ENCODE data around the gene GALNS. TPM values are rescaled to one million over a fixed set of nuclear protein-coding genes. Genes with fewer than 3 reads are reported as not detected.
"Not testable (repeated sequence)": the region's sequence is repeated elsewhere in the genome, so short reads cannot be mapped to it uniquely, and the experiment has no call there.

Gene GALNS
- total RNA-seq, 4 donors from 2014 or later, result 45.7 to 101 (median 75.6) TPM

DNA sequence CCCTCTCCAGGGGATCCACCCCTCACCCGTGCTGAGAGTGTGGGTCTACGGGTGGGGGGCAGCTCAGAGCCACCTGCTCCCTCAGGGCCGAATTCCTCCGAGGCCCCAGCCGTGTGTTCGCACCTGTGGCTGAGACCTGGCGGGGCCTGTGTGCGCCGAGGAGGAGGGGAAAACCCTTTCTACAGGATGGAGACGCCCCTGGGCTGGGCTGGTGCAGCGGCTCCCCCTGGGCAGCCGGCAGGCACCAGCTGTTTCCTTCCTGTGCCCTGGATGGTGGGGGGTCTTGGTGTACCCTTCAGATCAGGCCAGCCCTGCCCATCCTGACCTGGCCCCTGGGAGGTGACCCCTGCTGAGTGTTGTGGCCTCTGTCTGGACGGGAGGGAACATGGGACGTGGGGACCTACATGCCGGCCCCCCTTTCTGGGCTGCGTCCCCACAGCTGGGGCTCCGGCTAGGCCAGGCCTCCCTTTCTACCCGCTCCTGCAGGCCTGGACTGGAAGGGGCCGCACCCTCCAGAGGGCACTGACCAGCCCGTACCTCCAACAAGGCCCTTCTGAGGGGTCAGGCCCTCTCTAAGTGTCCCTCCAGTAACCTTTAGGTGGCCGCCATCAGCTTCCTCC lies 38.0 kb upstream of the GALNS start:
- intact Hi-C loops (cut with DNase I; ENCODE audit: low total_unique reads), result no loop called here
- Histone ChIP-seq H3K27ac (no peak overlapping the region), H3K9me3 (no peaks in the 10 kb centered on the region), H3K27me3 (no peaks in the 10 kb centered on the region), H3K36me3 (no peaks in the 10 kb centered on the region), H3K4me1 (no peaks in the 10 kb centered on the region), H3K4me3 (no peak overlapping the region)
- no peak for DNase-seq
- in situ Hi-C loops (cut with MboI; ENCODE audit: low pct_ligation_motif_present in 1 of 4, low pct_unique_long_range_greater_than_20kb in 1 of 4, low sequenced_read_pairs in 3 of 4), result no loop called here
- TF ChIP-seq, protein P1, sequence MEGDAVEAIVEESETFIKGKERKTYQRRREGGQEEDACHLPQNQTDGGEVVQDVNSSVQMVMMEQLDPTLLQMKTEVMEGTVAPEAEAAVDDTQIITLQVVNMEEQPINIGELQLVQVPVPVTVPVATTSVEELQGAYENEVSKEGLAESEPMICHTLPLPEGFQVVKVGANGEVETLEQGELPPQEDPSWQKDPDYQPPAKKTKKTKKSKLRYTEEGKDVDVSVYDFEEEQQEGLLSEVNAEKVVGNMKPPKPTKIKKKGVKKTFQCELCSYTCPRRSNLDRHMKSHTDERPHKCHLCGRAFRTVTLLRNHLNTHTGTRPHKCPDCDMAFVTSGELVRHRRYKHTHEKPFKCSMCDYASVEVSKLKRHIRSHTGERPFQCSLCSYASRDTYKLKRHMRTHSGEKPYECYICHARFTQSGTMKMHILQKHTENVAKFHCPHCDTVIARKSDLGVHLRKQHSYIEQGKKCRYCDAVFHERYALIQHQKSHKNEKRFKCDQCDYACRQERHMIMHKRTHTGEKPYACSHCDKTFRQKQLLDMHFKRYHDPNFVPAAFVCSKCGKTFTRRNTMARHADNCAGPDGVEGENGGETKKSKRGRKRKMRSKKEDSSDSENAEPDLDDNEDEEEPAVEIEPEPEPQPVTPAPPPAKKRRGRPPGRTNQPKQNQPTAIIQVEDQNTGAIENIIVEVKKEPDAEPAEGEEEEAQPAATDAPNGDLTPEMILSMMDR (IDR thresholded peaks at IDR 0.05), result no peak
- no peak for TF ChIP-seq EP300 (IDR thresholded peaks at IDR 0.05; ENCODE audit: low read depth)
- no peak for TF ChIP-seq POLR2AphosphoS5 (IDR thresholded peaks at IDR 0.05)
- TF ChIP-seq POLR2A (IDR thresholded peaks at IDR 0.05), result no peak
- WGBS, 2 donors (ENCODE audit: low coverage in 1 of 2), result 67% methylated on average over 11 of the region's 21 CpGs; no CpG with 5 or more reads in 1 of the 2 donors

DNA sequence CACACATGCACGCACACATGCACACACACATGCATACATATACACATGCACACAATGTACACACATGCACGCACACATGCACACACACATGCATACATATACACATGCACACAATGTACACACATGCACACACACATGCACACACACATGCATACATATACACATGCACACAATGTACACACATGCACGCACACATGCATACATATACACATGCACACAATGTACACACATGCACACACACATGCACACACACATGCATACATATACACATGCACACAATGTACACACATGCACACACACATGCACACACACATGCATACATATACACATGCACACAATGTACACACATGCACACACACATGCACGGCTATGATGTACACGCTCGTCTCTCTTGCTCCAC lies 37.5 kb upstream of the GALNS start:
- H3K36me3 ChIP-seq; H3K4me1 ChIP-seq; in situ Hi-C loops (cut with MboI; ENCODE audit: low pct_ligation_motif_present in 1 of 4, low pct_unique_long_range_greater_than_20kb in 1 of 4, low sequenced_read_pairs in 3 of 4); intact Hi-C loops (cut with DNase I; ENCODE audit: low total_unique reads); H3K4me3 ChIP-seq; H3K9me3 ChIP-seq; DNase-seq; H3K27ac ChIP-seq; H3K27me3 ChIP-seq: not testable (repeated sequence)
- 92% methylated on average over 4 of the region's 6 CpGs; no CpG with 5 or more reads in 1 of the 2 donors for WGBS, 2 donors (ENCODE audit: low coverage in 1 of 2)

DNA sequence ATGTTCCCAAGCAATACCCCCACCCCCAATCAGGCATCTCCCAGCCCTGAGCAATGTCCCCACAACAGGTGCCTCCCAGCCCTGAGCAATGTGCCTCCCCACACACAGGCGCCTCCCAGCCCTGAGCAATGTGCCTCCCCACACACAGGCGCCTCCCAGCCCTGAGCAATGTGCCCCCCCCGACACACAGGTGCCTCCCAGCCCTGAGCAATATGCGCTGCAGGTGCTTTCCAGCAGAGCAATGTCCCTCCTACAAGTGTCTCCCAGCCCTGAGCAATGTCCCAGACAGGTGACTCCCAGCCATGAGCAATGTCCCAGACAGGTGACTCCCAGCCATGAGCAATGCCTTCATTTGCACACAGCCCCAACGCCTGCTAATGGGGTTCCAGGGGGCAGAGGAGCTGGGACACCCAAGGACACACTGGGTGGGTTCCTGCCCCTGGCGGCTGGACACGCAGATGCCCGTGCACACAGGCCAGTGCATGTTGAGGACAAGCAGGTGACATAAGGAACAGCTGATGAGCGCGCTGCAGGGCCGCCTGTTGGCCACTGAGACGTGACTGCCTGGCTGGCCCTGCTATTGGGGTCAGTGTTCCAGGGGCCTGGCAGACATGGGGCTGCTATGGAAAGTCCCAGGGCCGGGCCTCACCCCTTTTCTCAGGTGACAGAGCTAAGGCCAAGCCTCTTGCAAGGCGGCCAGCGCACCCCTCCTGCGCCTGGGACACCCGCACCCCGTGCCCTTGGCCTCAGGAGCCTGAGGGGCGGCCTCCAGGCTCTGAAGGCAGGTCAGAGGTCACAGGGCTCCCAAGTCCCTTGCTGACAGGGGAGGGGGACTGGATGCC lies 36.6 kb upstream of the GALNS start:
- Histone ChIP-seq H3K4me1 (no peaks in the 10 kb centered on the region), H3K27me3 (no peaks in the 10 kb centered on the region), H3K9me3 (no peaks in the 10 kb centered on the region), H3K4me3 (no peak overlapping the region), H3K36me3 (no peaks in the 10 kb centered on the region), H3K27ac (no peak overlapping the region)
- intact Hi-C loops (cut with DNase I; ENCODE audit: low total_unique reads), result no loop called here
- no peak for DNase-seq
- in situ Hi-C loops (cut with MboI; ENCODE audit: low pct_ligation_motif_present in 1 of 4, low pct_unique_long_range_greater_than_20kb in 1 of 4, low sequenced_read_pairs in 3 of 4), result no loop called here
- WGBS, 2 donors (ENCODE audit: low coverage in 1 of 2), result 77% methylated on average over 17 of the region's 19 CpGs; no CpG with 5 or more reads in 1 of the 2 donors
- TF ChIP-seq EP300 (IDR thresholded peaks at IDR 0.05; ENCODE audit: low read depth) (no peak), POLR2AphosphoS5 (IDR thresholded peaks at IDR 0.05) (no peak), POLR2A (IDR thresholded peaks at IDR 0.05) (no peak)
- TF ChIP-seq, protein P1 (IDR thresholded peaks at IDR 0.05), result no peak

DNA sequence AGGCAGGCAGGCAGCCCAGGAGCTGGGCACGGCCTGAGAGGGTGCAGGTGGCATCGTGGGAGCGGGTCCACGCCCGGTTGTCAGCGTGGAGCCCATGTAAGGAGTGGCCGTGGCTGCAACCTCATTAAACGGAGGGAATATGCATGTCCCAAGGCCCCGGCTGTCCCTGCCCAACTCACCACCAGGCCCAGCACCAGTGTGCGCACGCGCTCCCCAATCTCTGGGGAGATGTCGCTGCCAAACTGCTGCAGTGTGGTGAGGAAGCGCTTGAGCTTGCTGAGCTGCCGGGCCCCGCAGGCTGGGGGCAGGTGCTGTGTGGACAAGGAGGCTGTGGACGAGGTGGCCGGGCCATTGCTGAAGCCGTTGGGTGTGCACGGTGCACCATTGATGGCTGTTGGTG lies 35.3 kb upstream of the GALNS start:
- Histone ChIP-seq H3K27ac (no peak overlapping the region), H3K4me3 (no peak overlapping the region), H3K36me3 (no peaks in the 10 kb centered on the region), H3K27me3 (no peaks in the 10 kb centered on the region), H3K4me1 (peaks cover 0 to 6% (median 3%) of the 10 kb centered on the region in 4 donors), H3K9me3 (no peaks in the 10 kb centered on the region)
- in situ Hi-C loops (cut with MboI; ENCODE audit: low pct_ligation_motif_present in 1 of 4, low pct_unique_long_range_greater_than_20kb in 1 of 4, low sequenced_read_pairs in 3 of 4), result no loop called here
- 85% methylated on average over 20 of the region's 20 CpGs; no CpG with 5 or more reads in 1 of the 2 donors for WGBS, 2 donors (ENCODE audit: low coverage in 1 of 2)
- intact Hi-C loops (cut with DNase I; ENCODE audit: low total_unique reads), result no loop called here
- TF ChIP-seq EP300 (IDR thresholded peaks at IDR 0.05; ENCODE audit: low read depth), result no peak
- TF ChIP-seq, protein P1 (IDR thresholded peaks at IDR 0.05), result no peak
- TF ChIP-seq POLR2A (IDR thresholded peaks at IDR 0.05), result no peak
- no peak for TF ChIP-seq POLR2AphosphoS5 (IDR thresholded peaks at IDR 0.05)
- no peak for DNase-seq
